GM23338 (cell line): ENCODE data around the gene OPALIN. TPM values are rescaled to one million over a fixed set of nuclear protein-coding genes. Genes with fewer than 3 reads are reported as not detected.
A peak's percentile ranks its signal among the peaks of the same experiment; 100 is the strongest.

Source experiments
- ATAC-seq: fragments of 200-7000 bp; cut with Tn5 transposase; 3 replicates; pipeline ENCODE4 v1.9.1; 2020
- DNase-seq: peaks from one replicate; pipeline ENCODE4 v3.0.0-alpha.2; 2015; ENCODE audit warnings: low spot score
- H2AFZ ChIP-seq: fragments of 200-600 bp; sonication (generic); 2 replicates; pipeline ENCODE4 v1.8.0; 2016; ENCODE audit warnings: antibody characterized with exemption, mild to moderate bottlenecking, moderate library complexity
- H3F3A ChIP-seq: fragments of 200-600 bp; sonication (generic); replicated peaks from 2 replicates; pipeline ENCODE4 v1.8.0; 2017; ENCODE audit warnings: antibody characterized with exemption, mixed run types, low read depth
- H3K27ac ChIP-seq: fragments of 200-600 bp; sonication (generic); 2 replicates; pipeline ENCODE4 v1.6.1; 2016; ENCODE audit warnings: low read depth
- H3K27me3 ChIP-seq: fragments of 200-600 bp; sonication (generic); 2 replicates; pipeline ENCODE4 v1.8.0; 2016; ENCODE audit warnings: mild to moderate bottlenecking, mixed run types, moderate library complexity; ENCODE audit not compliant: insufficient read depth
- H3K36me3 ChIP-seq: fragments of 200-600 bp; sonication (generic); 2 replicates; pipeline ENCODE4 v1.8.0; 2016; ENCODE audit warnings: mild to moderate bottlenecking; ENCODE audit not compliant: insufficient read depth
- H3K4me1 ChIP-seq: fragments of 200-600 bp; sonication (generic); 2 replicates; pipeline ENCODE4 v1.8.0; 2016; ENCODE audit warnings: mild to moderate bottlenecking, moderate library complexity; ENCODE audit not compliant: insufficient read depth
- H3K4me2 ChIP-seq: fragments of 200-600 bp; sonication (generic); 2 replicates; pipeline ENCODE4 v1.7.1; 2017; ENCODE audit warnings: mixed run types
- H3K4me3 ChIP-seq: fragments of 200-600 bp; sonication (generic); 2 replicates; pipeline ENCODE4 v1.6.1; 2016; ENCODE audit warnings: mixed run types
- H3K79me2 ChIP-seq: fragments of 200-600 bp; sonication (generic); replicated peaks from 2 replicates; pipeline ENCODE4 v1.8.0; 2017; ENCODE audit warnings: mild to moderate bottlenecking; ENCODE audit not compliant: insufficient read depth
- H3K9me2 ChIP-seq: fragments of 200-600 bp; sonication (generic); 2 replicates; pipeline ENCODE4 v1.8.0; 2017; ENCODE audit not compliant: insufficient read depth
- H4K20me1 ChIP-seq: fragments of 200-600 bp; sonication (generic); replicated peaks from 2 replicates; pipeline ENCODE4 v1.8.0; 2017; ENCODE audit warnings: mild to moderate bottlenecking; ENCODE audit not compliant: insufficient read depth
- H3K27ac Mint-ChIP-seq: 2 replicates; pipeline ENCODE4 v1.8.0; 2020; ENCODE audit warnings: inconsistent platforms, mild to moderate bottlenecking, moderate library complexity, mixed read lengths
- H3K27me3 Mint-ChIP-seq: 3 replicates; pipeline ENCODE4 v1.8.0; 2022; ENCODE audit warnings: low read depth, mild to moderate bottlenecking, moderate library complexity, mixed read lengths, inconsistent platforms; ENCODE audit not compliant: insufficient read depth, poor library complexity
- H3K36me3 Mint-ChIP-seq: 3 replicates; pipeline ENCODE4 v1.8.0; 2021; ENCODE audit warnings: low read depth, mild to moderate bottlenecking, inconsistent platforms, moderate library complexity, mixed read lengths
- H3K4me1 Mint-ChIP-seq: 3 replicates; pipeline ENCODE4 v1.8.0; 2020; ENCODE audit warnings: mild to moderate bottlenecking, inconsistent platforms, mixed read lengths
- H3K4me3 Mint-ChIP-seq: 3 replicates; pipeline ENCODE4 v1.8.0; 2021; ENCODE audit warnings: moderate library complexity, mild to moderate bottlenecking, inconsistent platforms, mixed read lengths
- H3K9me3 Mint-ChIP-seq: 3 replicates; pipeline ENCODE4 v1.8.0; 2020; ENCODE audit warnings: moderate library complexity, mild to moderate bottlenecking, inconsistent platforms, mixed read lengths
- CTCF ChIP-seq, 2 experiments: fragments of 200-600 bp in 1 of 2; sonication (generic) in 1 of 2; conservative IDR thresholded peaks; 2 replicates each; pipeline versions ENCODE4 v1.5.1 to v1.6.1; 2016 to 2017; ENCODE audit warnings: antibody characterized with exemption in 2 of 2, low read depth in 2 of 2, mild to moderate bottlenecking in 2 of 2, moderate library complexity in 1 of 2
- ETS1 ChIP-seq: IDR thresholded peaks from 2 replicates; pipeline ENCODE4 v1.6.1; 2016; ENCODE audit warnings: antibody characterized with exemption
- EZH2 ChIP-seq: fragments of 200-600 bp; sonication (generic); IDR thresholded peaks from one replicate; pipeline ENCODE4 v1.8.0; 2017; ENCODE audit warnings: antibody characterized with exemption, mild to moderate bottlenecking, low read depth; ENCODE audit not compliant: unreplicated experiment
- EZH2phosphoT487 ChIP-seq: fragments of 200-600 bp; sonication (generic); IDR thresholded peaks from one replicate; pipeline ENCODE4 v1.8.1; 2018; ENCODE audit warnings: antibody characterized with exemption; ENCODE audit not compliant: unreplicated experiment
- JUNB ChIP-seq: IDR thresholded peaks from one replicate; pipeline ENCODE4 v1.6.1; 2016; ENCODE audit warnings: antibody characterized with exemption; ENCODE audit not compliant: unreplicated experiment
- NANOG ChIP-seq: IDR thresholded peaks from 2 replicates; pipeline ENCODE4 v1.6.1; 2016; ENCODE audit warnings: antibody characterized with exemption, borderline replicate concordance
- POLR2AphosphoS5 ChIP-seq: IDR thresholded peaks from 2 replicates; pipeline ENCODE4 v1.6.1; 2016; ENCODE audit warnings: antibody characterized with exemption, low read depth
- STAT1 ChIP-seq: IDR thresholded peaks from one replicate; pipeline ENCODE4 v1.6.1; 2016; ENCODE audit warnings: antibody characterized with exemption; ENCODE audit not compliant: unreplicated experiment
- ZNF114 ChIP-seq: fragments of 250-450 bp; sonication (Bioruptor Pico); IDR thresholded peaks from 2 replicates; pipeline ENCODE4 v1.5.0; 2020; ENCODE audit warnings: mild to moderate bottlenecking, moderate library complexity
- ZNF331 ChIP-seq: fragments of 250-450 bp; sonication (Bioruptor Pico); IDR thresholded peaks from 2 replicates; pipeline ENCODE4 v1.5.0; 2020; ENCODE audit warnings: low read depth, mild to moderate bottlenecking, moderate library complexity
- ZNF462 ChIP-seq: fragments of 250-450 bp; sonication (Bioruptor Pico); IDR thresholded peaks from 2 replicates; pipeline ENCODE4 v1.5.0; 2020; ENCODE audit warnings: mild to moderate bottlenecking, moderate library complexity
- polyA plus RNA-seq: library from polyadenylated mRNA; unstranded; fragments of >200 nt; fragmentation: Nextera tagmentation; extraction: Ambion mirVana; gene quantifications from 2 replicates; pipeline ENCODE4 v1.2.1, GENCODE V29; 2016
- total RNA-seq: library from RNA; depleted of rRNA; stranded (reverse); fragments of >200 nt; shearing (Covaris generic); gene quantifications from 2 replicates; pipeline ENCODE4 v1.2.3, GENCODE V29; 2014
- TF ChIP-seq, protein P1 (sequence below): IDR thresholded peaks from one replicate; pipeline ENCODE4 v1.6.1; 2018; ENCODE audit warnings: antibody characterized with exemption; ENCODE audit not compliant: unreplicated experiment

OPALIN gene
- total and polyA plus RNA-seq, 2 experiments from 2014 or later = not detected

DNA sequence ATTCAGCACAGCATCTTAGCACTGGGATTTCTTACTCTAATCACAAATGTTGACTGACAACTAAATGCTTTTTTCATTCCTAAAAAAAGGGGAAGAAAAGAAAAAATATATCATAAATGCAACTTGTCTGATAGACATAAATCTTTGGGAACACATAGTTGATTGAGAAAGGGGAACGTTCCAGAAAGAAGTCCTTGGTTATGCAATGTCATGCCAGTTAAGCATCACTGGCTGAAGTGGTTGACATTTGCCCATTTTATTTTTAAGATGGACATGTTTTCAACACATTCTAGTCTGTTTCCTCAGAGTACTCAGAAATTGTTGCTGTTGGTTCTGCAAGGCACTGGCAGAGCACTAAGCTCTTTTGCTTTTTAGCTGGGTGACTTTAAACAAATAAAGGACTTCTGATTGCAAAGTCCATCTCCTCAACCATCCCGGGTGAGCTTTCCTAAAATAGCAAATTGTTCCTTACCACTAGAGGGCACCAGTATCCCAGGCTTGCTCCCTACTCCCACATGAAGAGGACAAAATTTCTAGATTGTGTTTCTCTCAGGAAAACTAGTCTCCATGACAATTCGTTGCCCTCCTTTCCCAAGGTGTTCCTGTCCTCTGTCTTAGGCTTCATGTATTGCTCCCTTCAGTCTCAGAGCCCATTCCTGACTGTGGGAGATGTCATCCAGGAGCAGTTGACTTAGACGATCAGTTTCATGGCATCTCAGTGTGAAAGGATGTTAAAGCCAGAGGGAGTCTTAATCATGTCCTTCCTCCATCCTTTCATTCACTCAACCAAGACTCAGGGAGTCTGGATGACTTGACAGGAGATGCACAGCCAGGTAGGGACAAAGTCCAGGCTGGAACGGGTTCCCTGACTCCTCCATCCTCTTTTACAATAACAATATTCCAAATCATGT lies 23.9 kb downstream of the OPALIN start:
- Histone ChIP-seq H3K4me3 (no peak overlapping the region), H3K4me2 (no peak overlapping the region), H4K20me1 (no peaks in the 10 kb centered on the region), H2AFZ (peak overlapping the region; percentile 56; the same call in 1 of the 2 replicates), H3F3A (no peaks in the 10 kb centered on the region), H3K36me3 (no peaks in the 10 kb centered on the region), H3K79me2 (no peaks in the 10 kb centered on the region), H3K27me3 (no peaks in the 10 kb centered on the region), H3K9me2 (no peaks in the 10 kb centered on the region), H3K4me1 (peaks cover 3% of the 10 kb centered on the region; the same call in 1 of the 2 replicates), H3K27ac (no peak overlapping the region)
- Mint-ChIP-seq H3K4me3 (no peak overlapping the region), H3K36me3 (no peaks in the 10 kb centered on the region), H3K27ac (no peak overlapping the region), H3K27me3 (peaks cover 5% of the 10 kb centered on the region), H3K9me3 (no peaks in the 10 kb centered on the region), H3K4me1 (peaks cover 9% of the 10 kb centered on the region; the same call in 2 of the 3 replicates)
- TF ChIP-seq NANOG = no peak
- TF ChIP-seq ETS1 = no peak
- TF ChIP-seq JUNB = no peak
- no peak for TF ChIP-seq EZH2phosphoT487
- TF ChIP-seq, protein P1, sequence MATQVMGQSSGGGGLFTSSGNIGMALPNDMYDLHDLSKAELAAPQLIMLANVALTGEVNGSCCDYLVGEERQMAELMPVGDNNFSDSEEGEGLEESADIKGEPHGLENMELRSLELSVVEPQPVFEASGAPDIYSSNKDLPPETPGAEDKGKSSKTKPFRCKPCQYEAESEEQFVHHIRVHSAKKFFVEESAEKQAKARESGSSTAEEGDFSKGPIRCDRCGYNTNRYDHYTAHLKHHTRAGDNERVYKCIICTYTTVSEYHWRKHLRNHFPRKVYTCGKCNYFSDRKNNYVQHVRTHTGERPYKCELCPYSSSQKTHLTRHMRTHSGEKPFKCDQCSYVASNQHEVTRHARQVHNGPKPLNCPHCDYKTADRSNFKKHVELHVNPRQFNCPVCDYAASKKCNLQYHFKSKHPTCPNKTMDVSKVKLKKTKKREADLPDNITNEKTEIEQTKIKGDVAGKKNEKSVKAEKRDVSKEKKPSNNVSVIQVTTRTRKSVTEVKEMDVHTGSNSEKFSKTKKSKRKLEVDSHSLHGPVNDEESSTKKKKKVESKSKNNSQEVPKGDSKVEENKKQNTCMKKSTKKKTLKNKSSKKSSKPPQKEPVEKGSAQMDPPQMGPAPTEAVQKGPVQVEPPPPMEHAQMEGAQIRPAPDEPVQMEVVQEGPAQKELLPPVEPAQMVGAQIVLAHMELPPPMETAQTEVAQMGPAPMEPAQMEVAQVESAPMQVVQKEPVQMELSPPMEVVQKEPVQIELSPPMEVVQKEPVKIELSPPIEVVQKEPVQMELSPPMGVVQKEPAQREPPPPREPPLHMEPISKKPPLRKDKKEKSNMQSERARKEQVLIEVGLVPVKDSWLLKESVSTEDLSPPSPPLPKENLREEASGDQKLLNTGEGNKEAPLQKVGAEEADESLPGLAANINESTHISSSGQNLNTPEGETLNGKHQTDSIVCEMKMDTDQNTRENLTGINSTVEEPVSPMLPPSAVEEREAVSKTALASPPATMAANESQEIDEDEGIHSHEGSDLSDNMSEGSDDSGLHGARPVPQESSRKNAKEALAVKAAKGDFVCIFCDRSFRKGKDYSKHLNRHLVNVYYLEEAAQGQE = no peak
- no peak for TF ChIP-seq ZNF114
- TF ChIP-seq POLR2AphosphoS5 = no peak
- TF ChIP-seq STAT1 = no peak
- TF ChIP-seq CTCF (conservative IDR thresholded peaks at IDR 0.05; ENCODE audit: low read depth in 2 of 2) = peak; percentile 88 to 94
- peak; percentile 13; the same call in 1 of the 2 replicates for TF ChIP-seq ZNF462 (CRISPR knock-in tag)
- no peak for TF ChIP-seq ZNF331
- no peak for TF ChIP-seq EZH2
- DNase-seq (peak; percentile 84), ATAC-seq (peak; percentile 85)
